NCI-H146 (cell line): ENCODE data around the gene RPS15A.
A peak's percentile ranks its signal among the peaks of the same experiment; 100 is the strongest.
"Not testable (repeated sequence)": the region's sequence is repeated elsewhere in the genome, so short reads cannot be mapped to it uniquely, and the experiment has no call there.

Experiments
- DNase-seq: peaks from one replicate; lab custom pipeline; 2025; lab: John Stamatoyannopoulos, UW

RPS15A gene

GRCh38 chr16:18796377-18796776 is 6.2 kb upstream of the RPS15A start:
- no peak for DNase-seq

GRCh38 chr16:18792836-18793433 is 2.8 kb upstream of the RPS15A start:
- DNase-seq = no peak

- DNase-seq = no peak
These were observed 652 bp downstream of the RPS15A start for GRCh38 chr16:18789515-18789849.

GRCh38 chr16:18788828-18789514 is 1.2 kb downstream of the RPS15A start:
- DNase-seq = peak; percentile 33

DNA sequence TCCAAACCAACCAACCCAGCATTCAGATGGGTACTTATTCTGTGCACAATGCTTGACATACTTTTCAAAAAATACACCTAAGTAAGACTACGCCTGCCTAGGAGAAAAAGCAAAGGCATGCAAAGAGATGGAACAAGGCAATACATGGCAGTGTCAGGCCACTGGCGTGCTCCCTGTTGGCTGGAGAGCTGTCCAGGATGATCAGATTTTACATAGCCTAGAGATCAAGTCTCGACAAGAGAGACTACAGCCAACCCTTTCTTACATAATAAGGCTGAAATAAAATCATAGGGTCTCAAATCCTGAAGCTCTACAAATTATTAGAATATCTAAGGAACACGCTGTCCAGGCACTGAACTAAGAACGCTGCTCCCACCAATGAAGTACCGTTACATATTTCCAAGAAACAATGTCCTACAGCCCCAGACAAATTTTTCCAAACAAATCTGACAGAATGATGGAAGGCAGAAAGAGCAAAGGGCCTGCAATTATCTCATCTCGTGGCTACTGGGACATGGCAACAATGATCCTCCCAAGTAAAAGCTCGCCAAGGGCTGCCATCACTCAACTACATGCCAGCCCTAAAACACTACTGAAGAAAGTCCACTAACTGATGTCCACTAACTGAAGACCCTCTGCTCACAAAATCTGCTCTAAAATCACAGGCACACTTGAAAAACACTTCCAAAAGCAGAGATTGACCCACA is 5.1 kb downstream of the RPS15A start:
- DNase-seq = no peak

DNA sequence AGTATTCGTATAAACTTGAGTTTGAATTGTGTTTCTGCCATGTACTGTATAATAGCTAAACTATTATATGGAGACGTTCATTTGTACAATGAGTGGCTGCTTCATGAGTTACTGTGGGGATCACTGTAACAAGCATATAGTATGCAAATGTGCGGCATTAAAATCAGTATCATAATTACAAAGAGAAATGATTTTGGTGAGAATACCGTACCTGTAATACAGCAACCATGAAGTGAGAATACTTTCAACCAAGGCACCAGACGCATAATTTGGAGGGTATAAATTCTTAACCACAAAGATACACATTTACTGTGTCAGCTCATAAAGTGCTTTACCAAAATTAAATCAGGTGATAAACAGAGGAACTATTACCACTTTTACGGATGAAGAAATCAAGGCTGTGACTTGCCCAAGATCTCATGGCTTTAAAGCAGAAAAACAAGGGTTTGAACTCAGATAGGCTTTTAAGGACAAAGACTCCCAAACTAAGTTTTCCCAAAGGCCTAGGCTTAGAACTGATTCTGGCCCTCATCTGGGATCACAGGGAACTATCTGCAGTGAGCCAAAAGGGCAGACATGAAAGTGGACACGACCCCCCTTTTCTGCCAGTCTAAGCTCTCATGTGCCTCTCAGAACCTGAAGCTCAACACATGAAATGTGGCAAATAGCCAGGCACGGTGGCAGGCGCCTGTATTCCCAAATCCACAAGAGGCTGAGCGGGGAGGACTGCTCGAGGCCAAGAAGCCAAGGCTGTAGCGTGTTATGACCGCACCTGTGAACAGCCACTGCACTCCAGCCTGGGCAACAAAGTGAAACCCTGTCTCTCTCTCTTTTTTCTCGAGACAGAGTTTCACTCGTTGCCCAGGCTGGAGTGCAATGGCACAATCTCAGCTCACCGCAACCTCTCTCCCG is 6.4 kb downstream of the RPS15A start:
- DNase-seq = no peak

DNA sequence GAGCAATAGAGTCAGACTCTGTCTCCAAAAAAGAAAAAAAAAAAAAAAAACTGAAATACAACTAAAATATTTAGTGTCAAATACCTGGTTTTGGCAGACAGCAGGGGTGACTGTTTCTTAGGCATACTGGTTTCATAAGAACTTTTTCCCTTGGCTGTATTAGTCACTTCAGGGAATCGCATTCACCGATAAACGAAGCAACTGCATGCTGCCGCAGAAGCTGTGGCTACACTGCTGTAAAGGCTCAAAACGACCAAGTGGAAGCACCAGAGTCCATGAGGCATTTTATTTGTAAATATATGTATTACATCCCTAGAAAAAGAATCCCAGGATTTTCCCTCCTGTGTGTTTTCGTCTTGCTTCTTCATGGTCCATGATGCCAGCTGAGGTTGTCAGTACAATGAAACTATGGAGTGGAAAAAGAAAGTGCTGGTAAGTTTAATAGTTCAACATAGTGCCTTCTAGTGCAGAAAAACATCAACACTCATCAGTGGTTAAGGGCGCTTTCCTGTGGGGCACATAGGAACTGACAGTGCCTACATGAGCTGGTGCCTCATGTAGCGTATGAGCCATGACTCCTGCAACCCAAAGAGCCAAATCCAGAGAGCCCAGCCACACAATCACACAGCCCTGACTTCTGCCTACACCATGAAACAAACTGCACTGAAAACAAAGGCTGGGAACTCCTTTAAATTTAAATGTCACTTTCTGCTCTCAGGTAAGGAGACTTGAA is 7.3 kb downstream of the RPS15A start:
- no peak for DNase-seq

DNA sequence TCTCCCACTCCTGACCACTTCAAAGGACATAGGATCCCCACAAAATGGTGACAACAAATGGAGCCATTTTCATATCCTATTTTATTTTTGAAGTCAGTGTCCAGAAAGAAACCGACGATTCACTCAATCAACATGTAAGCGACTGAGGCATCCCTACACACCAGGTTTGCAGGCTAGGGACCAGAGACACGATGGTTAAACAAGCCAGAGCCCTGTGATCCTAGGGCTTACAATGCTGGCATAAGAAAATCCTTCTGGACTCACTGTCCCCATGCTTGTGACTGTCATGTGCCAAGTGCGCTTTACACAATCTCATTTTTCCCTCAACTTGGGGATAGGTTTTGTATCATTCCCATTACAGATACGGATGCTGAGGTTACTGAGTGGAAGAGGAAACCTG is 8.9 kb downstream of the RPS15A start:
- not testable (repeated sequence) for DNase-seq

GRCh38 chr16:18780460-18781026 is 9.6 kb downstream of the RPS15A start:
- DNase-seq = not testable (repeated sequence)

- DNase-seq = not testable (repeated sequence)
These were observed 12.5 kb downstream of the RPS15A start for GRCh38 chr16:18777664-18778063.

- DNase-seq = not testable (repeated sequence)
These were observed 13.8 kb downstream of the RPS15A start for GRCh38 chr16:18776334-18776733.

GRCh38 chr16:18774651-18775050 is 15.5 kb downstream of the RPS15A start:
- DNase-seq = not testable (repeated sequence)

- not testable (repeated sequence) for DNase-seq
These were observed 18.0 kb downstream of the RPS15A start for GRCh38 chr16:18772171-18772570.

DNA sequence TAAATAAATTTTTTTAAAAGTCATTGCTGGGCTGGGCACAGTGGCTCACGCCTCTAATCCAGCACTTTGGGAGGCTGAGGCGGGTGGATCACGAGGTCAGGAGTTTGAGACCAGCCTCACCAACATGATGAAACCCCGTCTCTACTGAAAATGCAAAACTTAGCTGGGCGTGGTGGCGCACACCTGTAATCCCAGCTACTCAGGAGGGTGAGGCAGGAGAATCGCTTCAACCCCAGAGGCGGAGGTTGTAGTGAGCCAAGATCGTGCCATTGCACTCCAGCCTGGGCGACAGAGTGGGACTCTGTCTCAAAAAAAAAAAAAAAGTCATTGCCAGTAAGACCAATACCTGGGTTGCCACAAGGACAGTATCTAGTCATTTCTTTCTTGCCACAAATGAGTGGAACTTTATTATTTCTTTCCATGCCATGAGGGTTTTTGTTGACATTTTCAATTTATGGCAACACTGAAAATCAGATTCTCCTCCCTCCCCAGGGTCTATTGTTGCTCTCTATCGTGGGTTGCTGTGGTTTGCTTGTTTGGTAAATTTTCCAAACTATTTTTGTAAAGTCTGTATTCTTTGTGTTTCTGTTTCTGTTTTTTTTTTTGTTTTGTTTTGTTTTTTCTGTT is 19.7 kb downstream of the RPS15A start:
- not testable (repeated sequence) for DNase-seq

DNA sequence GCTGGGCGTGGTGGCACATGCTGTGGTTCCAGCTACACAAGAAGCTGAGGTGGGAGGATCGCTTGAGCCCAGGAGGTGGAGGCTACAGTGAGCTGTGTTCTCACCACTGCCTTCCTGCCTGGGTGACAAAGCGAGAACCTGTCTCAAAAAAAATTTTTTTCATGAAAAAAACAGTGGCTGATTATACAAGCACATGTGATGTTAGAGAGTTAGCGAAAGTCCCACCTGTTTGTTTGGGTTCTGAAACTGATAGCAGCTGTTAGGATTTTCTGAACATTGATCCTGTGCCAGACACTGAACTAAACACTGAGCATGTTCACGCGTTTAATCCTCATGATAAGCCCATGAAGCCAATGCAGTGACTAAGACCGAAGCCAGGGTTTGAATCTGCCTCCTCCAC is 22.9 kb downstream of the RPS15A start:
- DNase-seq = not testable (repeated sequence)

GRCh38 chr16:18762713-18763112 is 27.4 kb downstream of the RPS15A start:
- not testable (repeated sequence) for DNase-seq

- DNase-seq = peak; percentile 50
These were observed 30.3 kb downstream of the RPS15A start for GRCh38 chr16:18759598-18760520.

- not testable (repeated sequence) for DNase-seq
These were observed 32.0 kb downstream of the RPS15A start for GRCh38 chr16:18757960-18758660.

DNA sequence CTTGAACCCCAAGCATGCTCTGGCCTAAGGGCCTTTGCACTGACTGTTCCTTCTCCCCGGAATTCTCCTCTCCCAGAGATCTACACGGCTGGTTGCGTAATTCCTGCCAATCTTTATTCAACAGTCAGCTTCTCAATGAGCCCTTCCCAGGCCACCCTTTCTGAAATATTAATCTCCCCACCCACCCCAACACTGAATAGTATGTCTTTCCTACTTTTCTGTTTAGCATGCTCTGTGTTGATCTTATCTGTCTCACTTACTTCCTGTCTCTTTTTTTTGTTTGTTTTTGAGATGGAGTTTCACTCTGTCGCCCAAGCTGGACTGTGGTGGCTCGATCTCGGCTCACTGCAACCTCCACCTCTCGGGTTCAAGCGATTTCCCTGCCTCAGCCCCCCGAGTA is 33.5 kb downstream of the RPS15A start:
- not testable (repeated sequence) for DNase-seq
